Stomach (tissue), 4 donors: ENCODE results near the gene COLEC12.

ENCODE experiments used
- CTCF ChIP-seq, 7 experiments: fragments of 450-650 bp in 4 of 7; fragments of 200-600 bp in 3 of 7; sonication (generic) in 3 of 7; IDR thresholded peaks; one replicate each; pipeline ENCODE4 v1.5.1; 2016 to 2019; ENCODE audit warnings: antibody characterized with exemption in 7 of 7, control low read depth in 2 of 7, mild to moderate bottlenecking in 1 of 7
- EP300 ChIP-seq: sonication (generic); formaldehyde crosslinking; IDR thresholded peaks from one replicate; pipeline ENCODE4 v1.6.1; 2017; ENCODE audit warnings: antibody characterized with exemption
- POLR2A ChIP-seq, 4 donors: fragments of 450-650 bp; IDR thresholded peaks; one replicate each; pipeline ENCODE4 v1.6.1; 2016; ENCODE audit warnings: antibody characterized with exemption in 4 of 4, control low read depth in 2 of 4, mild to moderate bottlenecking in 1 of 4, moderate library complexity in 1 of 4

GRCh38 chr18:448116-448790 lies 52.2 kb downstream of the COLEC12 start:
- no peak for TF ChIP-seq CTCF (IDR thresholded peaks at IDR 0.05)
- no peak for TF ChIP-seq POLR2A (IDR thresholded peaks at IDR 0.05)
- TF ChIP-seq EP300, result no peak
